HG03097 (cell line): ENCODE results near the gene DIP2B.
"Not testable (repeated sequence)": the region's sequence is repeated elsewhere in the genome, so short reads cannot be mapped to it uniquely, and the experiment has no call there.

ENCODE experiments used
- ATAC-seq: cut with Tn5 transposase; IDR thresholded peaks from one replicate; pipeline ENCODE4 v1.9.1; 2021; ENCODE audit not compliant: unreplicated experiment, low FRiP score

The DIP2B gene

GRCh38 chr12:50550530-50551223 is 45.9 kb downstream of the DIP2B start:
- no peak for ATAC-seq

GRCh38 chr12:50551866-50552265 is 47.1 kb downstream of the DIP2B start:
- ATAC-seq: no peak

GRCh38 chr12:50554651-50555050 is 49.9 kb downstream of the DIP2B start:
- no peak for ATAC-seq

- no peak for ATAC-seq
Measured at GRCh38 chr12:50555471-50555885, 50.7 kb downstream of the DIP2B start.

GRCh38 chr12:50556273-50556672 is 51.5 kb downstream of the DIP2B start:
- no peak for ATAC-seq

- ATAC-seq: not testable (repeated sequence)
Measured at GRCh38 chr12:50556796-50557195, 52.0 kb downstream of the DIP2B start.

- no peak for ATAC-seq
Measured at GRCh38 chr12:50557421-50557820, 52.6 kb downstream of the DIP2B start.

- ATAC-seq: no peak
Measured at GRCh38 chr12:50558970-50559369, 54.2 kb downstream of the DIP2B start.

GRCh38 chr12:50562520-50563433 is 58.0 kb downstream of the DIP2B start:
- ATAC-seq: no peak

GRCh38 chr12:50563434-50563787 is 58.6 kb downstream of the DIP2B start:
- ATAC-seq: no peak

GRCh38 chr12:50564237-50564947 is 59.6 kb downstream of the DIP2B start:
- no peak for ATAC-seq

GRCh38 chr12:50564948-50565297 is 60.1 kb downstream of the DIP2B start:
- ATAC-seq: no peak

- ATAC-seq: no peak
Measured at GRCh38 chr12:50566066-50566465, 61.3 kb downstream of the DIP2B start.

GRCh38 chr12:50567926-50568325 is 63.1 kb downstream of the DIP2B start:
- no peak for ATAC-seq

GRCh38 chr12:50568338-50569091 is 63.7 kb downstream of the DIP2B start:
- no peak for ATAC-seq

GRCh38 chr12:50569321-50569720 is 64.5 kb downstream of the DIP2B start:
- no peak for ATAC-seq

- no peak for ATAC-seq
Measured at GRCh38 chr12:50569876-50570275, 65.1 kb downstream of the DIP2B start.

- no peak for ATAC-seq
Measured at GRCh38 chr12:50571786-50572185, 67.0 kb downstream of the DIP2B start.

- ATAC-seq: no peak
Measured at GRCh38 chr12:50572287-50572686, 67.5 kb downstream of the DIP2B start.

- ATAC-seq: no peak
Measured at GRCh38 chr12:50572760-50573159, 68.0 kb downstream of the DIP2B start.

- ATAC-seq: no peak
Measured at GRCh38 chr12:50573271-50573670, 68.5 kb downstream of the DIP2B start.
